PC-3 (cell line): ENCODE data around the gene SEC14L6. TPM values are rescaled to one million over a fixed set of nuclear protein-coding genes. Genes with fewer than 3 reads are reported as not detected.

Experiments used
- ATAC-seq: fragments of 200-7000 bp; cut with Tn5 transposase; 2 replicates; pipeline ENCODE4 v1.9.1; 2020; ENCODE audit warnings: mild to moderate bottlenecking, moderate library complexity
- BruUV-seq: library from RNA; stranded (reverse); fragments of 400-500 nt; replicated peaks from 2 replicates; lab custom pipeline; 2021; lab: Mats Ljungman, UMichigan
- CTCF ChIA-PET: fragments of 300-600 bp; sonication (Branson Sonifier 250); formaldehyde crosslinking; loops from one replicate; lab custom pipeline; 2022; ENCODE audit warnings: antibody characterized with exemption; lab: Charles Lee
- POLR2A ChIA-PET: fragments of 300-600 bp; sonication (Branson Sonifier 250); formaldehyde crosslinking; loops from one replicate; lab custom pipeline; 2022; ENCODE audit warnings: antibody characterized with exemption; ENCODE audit not compliant: unreplicated experiment; lab: Charles Lee
- DNase-seq: peaks from one replicate; pipeline ENCODE4 v3.0.0-alpha.2; 2015
- H2AFZ ChIP-seq: fragments of 300-600 bp; sonication (generic); 2 replicates; pipeline ENCODE4 v1.6.0; 2016; ENCODE audit warnings: antibody characterized with exemption, low read length
- H3F3A ChIP-seq: fragments of 300-600 bp; sonication (generic); one replicate; pipeline ENCODE4 v1.6.0; 2017; ENCODE audit warnings: antibody characterized with exemption, low read length, control low read depth, mild to moderate bottlenecking; ENCODE audit not compliant: unreplicated experiment
- H3K27ac ChIP-seq: fragments of 300-600 bp; sonication (generic); 2 replicates; pipeline ENCODE4 v1.5.1; 2016; ENCODE audit warnings: mild to moderate bottlenecking, low read length
- H3K27me3 ChIP-seq: fragments of 300-600 bp; sonication (generic); 2 replicates; pipeline ENCODE4 v1.6.1; 2016; ENCODE audit warnings: low read length, mixed read lengths
- H3K36me3 ChIP-seq: fragments of 300-600 bp; sonication (generic); 2 replicates; pipeline ENCODE4 v1.6.1; 2016; ENCODE audit warnings: low read depth, mixed run types, low read length, mixed read lengths
- H3K4me1 ChIP-seq: fragments of 300-600 bp; sonication (generic); 2 replicates; pipeline ENCODE4 v1.5.1; 2016; ENCODE audit warnings: low read length; ENCODE audit not compliant: insufficient read depth
- H3K4me2 ChIP-seq: fragments of 300-600 bp; sonication (generic); 2 replicates; pipeline ENCODE4 v1.6.0; 2016; ENCODE audit warnings: low read length
- H3K4me3 ChIP-seq: fragments of 300-600 bp; sonication (generic); 2 replicates; pipeline ENCODE4 v1.5.1; 2016; ENCODE audit warnings: mild to moderate bottlenecking, low read length, mixed read lengths
- H3K79me2 ChIP-seq: fragments of 300-600 bp; sonication (generic); 2 replicates; pipeline ENCODE4 v1.6.1; 2017; ENCODE audit warnings: low read length, mixed read lengths
- H3K9ac ChIP-seq: fragments of 300-600 bp; sonication (generic); 2 replicates; pipeline ENCODE4 v1.6.0; 2016; ENCODE audit warnings: mild to moderate bottlenecking, low read length
- H3K9me2 ChIP-seq: fragments of 300-600 bp; sonication (generic); replicated peaks from 2 replicates; pipeline ENCODE4 v1.6.1; 2016; ENCODE audit warnings: mixed run types, low read length, mixed read lengths
- H3K9me3 ChIP-seq: fragments of 300-600 bp; sonication (generic); 2 replicates; pipeline ENCODE4 v1.6.1; 2016; ENCODE audit warnings: low read length, mixed read lengths
- H4K20me1 ChIP-seq: fragments of 300-600 bp; sonication (generic); 2 replicates; pipeline ENCODE4 v1.6.1; 2016; ENCODE audit warnings: low read length, mixed read lengths
- EZH2 ChIP-seq: fragments of 300-600 bp; sonication (generic); IDR thresholded peaks from one replicate; pipeline ENCODE4 v1.6.1; 2017; ENCODE audit warnings: antibody characterized with exemption, mild to moderate bottlenecking, low read length; ENCODE audit not compliant: unreplicated experiment
- EZH2phosphoT487 ChIP-seq: fragments of 300-600 bp; sonication (generic); IDR thresholded peaks from 2 replicates; pipeline ENCODE4 v1.6.1; 2018; ENCODE audit warnings: mild to moderate bottlenecking, antibody characterized with exemption, low read length, borderline replicate concordance
- intact Hi-C: fragments of 100-400 bp; cut with micrococcal nuclease; formaldehyde crosslinking; loops from 2 replicates; pipeline ENCODE4 v1.9.0; 2023
- total RNA-seq: library from RNA; depleted of rRNA; stranded (reverse); fragments of >200 nt; gene quantifications from 2 replicates; pipeline ENCODE4 v1.2.3, GENCODE V29; 2014
- TF ChIP-seq, protein P1 (sequence below): fragments of 300-600 bp; sonication (generic); conservative IDR thresholded peaks from 2 replicates; pipeline ENCODE4 v1.5.1; 2017; ENCODE audit warnings: antibody characterized with exemption, low read depth, mild to moderate bottlenecking, low read length

Gene SEC14L6
- total RNA-seq, 1 experiment from 2014 or later: not detected

DNA sequence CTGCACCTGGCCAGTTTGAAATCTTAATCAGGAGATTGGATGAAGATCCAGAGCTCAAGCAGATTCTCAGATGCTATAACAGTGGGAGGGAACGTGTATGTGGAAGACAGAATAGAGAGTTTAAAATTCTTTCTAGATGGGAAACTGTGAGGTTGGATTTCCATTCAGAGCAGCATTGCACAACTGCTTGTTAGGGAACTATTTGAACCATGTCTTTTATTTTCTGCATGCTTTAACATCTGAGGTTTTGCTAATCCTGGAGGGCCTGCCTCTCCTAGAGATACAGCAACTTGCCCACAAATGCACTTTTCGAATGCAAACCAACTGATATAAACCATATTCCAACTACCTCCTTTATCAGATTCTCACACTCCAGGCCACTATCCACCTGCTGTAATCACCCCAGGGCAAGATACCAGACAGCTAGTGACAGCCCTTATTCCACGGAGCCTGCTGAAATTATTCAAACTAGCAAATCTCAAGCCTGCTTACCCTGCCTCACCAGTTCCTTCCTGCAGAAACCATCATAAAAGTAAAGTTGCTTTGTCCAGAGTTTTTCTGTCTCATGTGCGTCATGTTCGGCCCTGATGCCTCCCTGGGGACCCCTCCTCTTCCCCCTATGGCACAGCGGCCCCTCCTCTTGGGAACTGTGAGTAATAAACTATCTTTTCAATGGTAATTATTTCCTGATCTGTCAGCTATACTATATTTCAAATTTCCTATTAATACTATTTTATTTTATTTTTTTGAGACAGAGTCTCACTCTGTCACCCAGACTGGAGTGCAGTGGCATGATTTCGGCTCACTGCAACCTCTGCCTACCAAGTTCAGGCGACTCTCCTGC, 22.7 kb downstream of the SEC14L6 start:
- Histone ChIP-seq H3K9me3 (no peaks in the 10 kb centered on the region), H3K36me3 (no peaks in the 10 kb centered on the region), H3K9me2 (no peaks in the 10 kb centered on the region), H3K27ac (no peak overlapping the region), H3K4me1 (no peaks in the 10 kb centered on the region), H4K20me1 (no peaks in the 10 kb centered on the region), H3K4me3 (no peak overlapping the region), H3F3A (no peaks in the 10 kb centered on the region), H3K79me2 (no peaks in the 10 kb centered on the region), H3K27me3 (peaks cover 3% of the 10 kb centered on the region; the same call in 1 of the 2 replicates), H3K4me2 (no peak overlapping the region), H3K9ac (no peak overlapping the region), H2AFZ (no peak overlapping the region)
- TF ChIP-seq EZH2phosphoT487 (no peak), EZH2 (no peak)
- TF ChIP-seq, protein P1, sequence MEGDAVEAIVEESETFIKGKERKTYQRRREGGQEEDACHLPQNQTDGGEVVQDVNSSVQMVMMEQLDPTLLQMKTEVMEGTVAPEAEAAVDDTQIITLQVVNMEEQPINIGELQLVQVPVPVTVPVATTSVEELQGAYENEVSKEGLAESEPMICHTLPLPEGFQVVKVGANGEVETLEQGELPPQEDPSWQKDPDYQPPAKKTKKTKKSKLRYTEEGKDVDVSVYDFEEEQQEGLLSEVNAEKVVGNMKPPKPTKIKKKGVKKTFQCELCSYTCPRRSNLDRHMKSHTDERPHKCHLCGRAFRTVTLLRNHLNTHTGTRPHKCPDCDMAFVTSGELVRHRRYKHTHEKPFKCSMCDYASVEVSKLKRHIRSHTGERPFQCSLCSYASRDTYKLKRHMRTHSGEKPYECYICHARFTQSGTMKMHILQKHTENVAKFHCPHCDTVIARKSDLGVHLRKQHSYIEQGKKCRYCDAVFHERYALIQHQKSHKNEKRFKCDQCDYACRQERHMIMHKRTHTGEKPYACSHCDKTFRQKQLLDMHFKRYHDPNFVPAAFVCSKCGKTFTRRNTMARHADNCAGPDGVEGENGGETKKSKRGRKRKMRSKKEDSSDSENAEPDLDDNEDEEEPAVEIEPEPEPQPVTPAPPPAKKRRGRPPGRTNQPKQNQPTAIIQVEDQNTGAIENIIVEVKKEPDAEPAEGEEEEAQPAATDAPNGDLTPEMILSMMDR: no peak
- BruUV-seq: no TSS peak
- DNase-seq: no peak
- intact Hi-C loops: no loop called here
- ChIA-PET POLR2A (no interaction called here), CTCF (no interaction called here)
- ATAC-seq: no peak

DNA sequence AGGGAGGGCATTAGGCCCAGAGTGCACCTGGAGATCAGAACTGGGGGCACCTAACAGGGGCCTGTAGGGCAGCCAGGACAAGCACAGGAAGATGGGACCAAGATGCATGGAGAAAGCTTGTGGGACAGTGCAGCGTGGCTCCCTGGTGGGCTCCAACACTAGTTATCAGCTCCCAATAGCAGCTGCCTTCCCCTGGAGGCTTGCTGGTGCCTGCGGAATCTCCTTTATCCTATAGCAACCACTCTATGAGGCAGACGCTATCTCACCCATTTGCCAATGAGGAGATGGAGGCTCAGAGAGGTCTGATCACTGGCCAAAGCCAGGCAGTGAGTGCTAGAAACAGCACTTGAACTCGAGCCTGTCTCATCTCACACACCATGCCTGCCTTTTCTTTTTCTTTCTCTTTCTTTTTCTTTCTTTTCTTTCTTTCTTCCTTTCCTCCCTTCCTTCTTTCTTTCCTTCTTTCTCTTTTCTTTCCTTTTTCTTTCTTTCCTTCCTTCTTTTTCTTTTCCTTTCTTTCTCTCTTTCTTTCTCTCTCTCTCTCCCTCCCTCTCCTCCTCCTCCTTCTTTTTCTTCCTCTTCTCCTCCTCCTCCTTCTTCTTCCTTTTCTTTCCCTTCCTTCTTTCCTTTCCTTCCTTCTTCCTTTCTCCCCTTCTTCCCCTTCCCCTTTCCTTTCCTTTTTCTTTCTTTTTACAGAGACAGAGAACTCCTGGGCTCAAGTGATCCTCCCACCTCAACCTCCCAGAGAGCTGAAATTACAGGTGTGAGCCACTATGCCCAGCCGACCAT, 25.0 kb downstream of the SEC14L6 start:
- no peaks in the 10 kb centered on the region for H3K9me2 ChIP-seq
- no peak overlapping the region for H3K27ac ChIP-seq
- no peaks in the 10 kb centered on the region for H3K4me1 ChIP-seq
- no peaks in the 10 kb centered on the region for H3K9me3 ChIP-seq
- H3F3A ChIP-seq: no peaks in the 10 kb centered on the region
- peaks cover 3% of the 10 kb centered on the region; the same call in 1 of the 2 replicates for H3K27me3 ChIP-seq
- ChIA-PET POLR2A (no interaction called here), CTCF (no interaction called here)
- intact Hi-C loops: no loop called here
- BruUV-seq: no TSS peak
- TF ChIP-seq, protein P1: no peak
- TF ChIP-seq EZH2phosphoT487: no peak
- TF ChIP-seq EZH2: no peak
- no peak overlapping the region for H3K4me2 ChIP-seq
- H3K9ac ChIP-seq: no peak overlapping the region
- no peaks in the 10 kb centered on the region for H4K20me1 ChIP-seq
- no peak overlapping the region for H2AFZ ChIP-seq
- no peaks in the 10 kb centered on the region for H3K79me2 ChIP-seq
- no peaks in the 10 kb centered on the region for H3K36me3 ChIP-seq
- ATAC-seq (no peak), DNase-seq (no peak)
- no peak overlapping the region for H3K4me3 ChIP-seq
